ENCODE results near the gene NYNRIN. TPM values are rescaled to one million over a fixed set of nuclear protein-coding genes. Genes with fewer than 3 reads are reported as not detected.
A peak's percentile ranks its signal among the peaks of the same experiment; 100 is the strongest.

Gene NYNRIN
- total RNA-seq, 1 donor from 2014 or later, result 40.0 TPM

- no peaks in the 10 kb centered on the region for H3K4me1 Mint-ChIP-seq (ENCODE audit: low read depth)
- H3K27me3 Mint-ChIP-seq, result peaks cover 14% of the 10 kb centered on the region
- no peak for DNase-seq (ENCODE audit: low spot score, unreplicated experiment)
- TF ChIP-seq CTCF (IDR thresholded peaks at IDR 0.05; ENCODE audit: unreplicated experiment), result no peak
- H3K9me3 Mint-ChIP-seq (ENCODE audit: low read depth), result no peaks in the 10 kb centered on the region
- peak overlapping the region; percentile 52 for H3K27ac Mint-ChIP-seq
- H3K36me3 Mint-ChIP-seq (ENCODE audit: insufficient read depth), result peaks cover 15% of the 10 kb centered on the region
- H3K4me3 Mint-ChIP-seq (ENCODE audit: low read depth), result no peak overlapping the region
Measured at GRCh38 chr14:24415421-24416253, 16.8 kb downstream of the NYNRIN start.

- Mint-ChIP-seq H3K9me3 (ENCODE audit: low read depth) (no peaks in the 10 kb centered on the region), H3K4me3 (ENCODE audit: low read depth) (no peak overlapping the region), H3K27ac (no peak overlapping the region), H3K36me3 (ENCODE audit: insufficient read depth) (peaks cover 14% of the 10 kb centered on the region), H3K27me3 (peaks cover 14% of the 10 kb centered on the region), H3K4me1 (ENCODE audit: low read depth) (no peaks in the 10 kb centered on the region)
- no peak for DNase-seq (ENCODE audit: low spot score, unreplicated experiment)
- no peak for TF ChIP-seq CTCF (IDR thresholded peaks at IDR 0.05; ENCODE audit: unreplicated experiment)
Measured at GRCh38 chr14:24416254-24416931, 17.6 kb downstream of the NYNRIN start.

- Mint-ChIP-seq H3K36me3 (ENCODE audit: insufficient read depth) (peaks cover 14% of the 10 kb centered on the region), H3K4me1 (ENCODE audit: low read depth) (no peaks in the 10 kb centered on the region), H3K4me3 (ENCODE audit: low read depth) (no peak overlapping the region), H3K27me3 (peaks cover 14% of the 10 kb centered on the region), H3K9me3 (ENCODE audit: low read depth) (no peaks in the 10 kb centered on the region), H3K27ac (no peak overlapping the region)
- no peak for TF ChIP-seq CTCF (IDR thresholded peaks at IDR 0.05; ENCODE audit: unreplicated experiment)
- no peak for DNase-seq (ENCODE audit: low spot score, unreplicated experiment)
Measured at GRCh38 chr14:24416932-24417619, 18.3 kb downstream of the NYNRIN start.

GRCh38 chr14:24417832-24418491 is 19.2 kb downstream of the NYNRIN start:
- H3K4me1 Mint-ChIP-seq (ENCODE audit: low read depth), result no peaks in the 10 kb centered on the region
- no peaks in the 10 kb centered on the region for H3K9me3 Mint-ChIP-seq (ENCODE audit: low read depth)
- no peak for TF ChIP-seq CTCF (IDR thresholded peaks at IDR 0.05; ENCODE audit: unreplicated experiment)
- no peak overlapping the region for H3K4me3 Mint-ChIP-seq (ENCODE audit: low read depth)
- no peak overlapping the region for H3K27ac Mint-ChIP-seq
- H3K27me3 Mint-ChIP-seq, result peaks cover 14% of the 10 kb centered on the region
- no peak for DNase-seq (ENCODE audit: low spot score, unreplicated experiment)
- peaks cover 10% of the 10 kb centered on the region for H3K36me3 Mint-ChIP-seq (ENCODE audit: insufficient read depth)

- H3K4me1 Mint-ChIP-seq (ENCODE audit: low read depth), result no peaks in the 10 kb centered on the region
- no peak overlapping the region for H3K4me3 Mint-ChIP-seq (ENCODE audit: low read depth)
- H3K27ac Mint-ChIP-seq, result no peak overlapping the region
- TF ChIP-seq CTCF (IDR thresholded peaks at IDR 0.05; ENCODE audit: unreplicated experiment), result no peak
- no peak for DNase-seq (ENCODE audit: low spot score, unreplicated experiment)
- H3K27me3 Mint-ChIP-seq, result peaks cover 14% of the 10 kb centered on the region
- H3K9me3 Mint-ChIP-seq (ENCODE audit: low read depth), result no peaks in the 10 kb centered on the region
- H3K36me3 Mint-ChIP-seq (ENCODE audit: insufficient read depth), result peaks cover 10% of the 10 kb centered on the region
Measured at GRCh38 chr14:24418492-24418873, 19.7 kb downstream of the NYNRIN start.
